Measurements from ENCODE around the gene LPAR5. TPM values are rescaled to one million over a fixed set of nuclear protein-coding genes. Genes with fewer than 3 reads are reported as not detected.

Gene LPAR5
- total RNA-seq = 0.21 TPM

DNA sequence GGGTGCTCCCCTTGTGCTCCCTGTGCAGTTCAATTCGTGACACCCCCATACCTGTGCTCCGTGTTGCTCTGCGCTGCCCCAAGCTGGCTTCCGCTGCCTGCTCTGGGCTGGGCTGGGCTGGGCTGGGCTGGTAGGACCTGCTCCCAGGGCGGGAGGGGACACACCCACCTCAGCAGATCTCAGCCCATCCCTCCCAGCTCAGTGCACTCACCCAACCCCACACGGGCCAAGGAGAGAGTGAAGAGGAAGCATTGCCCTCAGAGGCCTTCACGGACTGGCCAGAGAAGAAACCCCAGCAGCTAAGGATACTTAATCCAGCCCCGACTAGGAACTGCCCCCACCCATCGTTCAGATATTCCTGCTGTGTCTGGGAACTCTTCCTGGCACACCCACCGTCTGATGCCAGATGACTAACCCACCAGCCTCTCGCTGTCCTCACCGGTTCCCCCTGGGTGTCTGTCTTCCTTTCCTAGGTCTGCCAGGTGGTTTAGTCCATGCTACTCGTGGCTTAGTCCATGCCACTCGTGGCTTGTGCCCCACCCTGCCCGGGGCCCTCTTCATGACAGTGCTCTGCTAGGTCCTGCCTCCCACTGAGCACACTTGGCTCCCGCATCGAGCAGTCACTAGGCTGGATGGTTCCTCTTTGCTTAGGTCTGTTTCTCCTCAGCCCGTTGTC lies at the start of gene LPAR5:
TSS of gene LPAR5 (minus strand) at position 104 of the 676 bp plus-strand sequence. CDS start 14,711 bp downstream, outside the sequence.
- no peak for DNase-seq (ENCODE audit: low spot score in 2 of 2)
- Histone ChIP-seq H3K4me3 (no peak within 1 kb of the TSS), H3K9me3 (no peaks in the 10 kb centered on the region), H3K4me1 (no peaks in the 10 kb centered on the region), H3K27ac (peak within 1 kb of the TSS in 1 of 2 donors; percentile 10), H3K36me3 (no peaks in the 10 kb centered on the region), H3K27me3 (no peaks in the 10 kb centered on the region)
- TF ChIP-seq, protein P1, sequence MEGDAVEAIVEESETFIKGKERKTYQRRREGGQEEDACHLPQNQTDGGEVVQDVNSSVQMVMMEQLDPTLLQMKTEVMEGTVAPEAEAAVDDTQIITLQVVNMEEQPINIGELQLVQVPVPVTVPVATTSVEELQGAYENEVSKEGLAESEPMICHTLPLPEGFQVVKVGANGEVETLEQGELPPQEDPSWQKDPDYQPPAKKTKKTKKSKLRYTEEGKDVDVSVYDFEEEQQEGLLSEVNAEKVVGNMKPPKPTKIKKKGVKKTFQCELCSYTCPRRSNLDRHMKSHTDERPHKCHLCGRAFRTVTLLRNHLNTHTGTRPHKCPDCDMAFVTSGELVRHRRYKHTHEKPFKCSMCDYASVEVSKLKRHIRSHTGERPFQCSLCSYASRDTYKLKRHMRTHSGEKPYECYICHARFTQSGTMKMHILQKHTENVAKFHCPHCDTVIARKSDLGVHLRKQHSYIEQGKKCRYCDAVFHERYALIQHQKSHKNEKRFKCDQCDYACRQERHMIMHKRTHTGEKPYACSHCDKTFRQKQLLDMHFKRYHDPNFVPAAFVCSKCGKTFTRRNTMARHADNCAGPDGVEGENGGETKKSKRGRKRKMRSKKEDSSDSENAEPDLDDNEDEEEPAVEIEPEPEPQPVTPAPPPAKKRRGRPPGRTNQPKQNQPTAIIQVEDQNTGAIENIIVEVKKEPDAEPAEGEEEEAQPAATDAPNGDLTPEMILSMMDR (IDR thresholded peaks at IDR 0.05) = no peak
- intact Hi-C loops (cut with DNase I) = no loop called here

DNA sequence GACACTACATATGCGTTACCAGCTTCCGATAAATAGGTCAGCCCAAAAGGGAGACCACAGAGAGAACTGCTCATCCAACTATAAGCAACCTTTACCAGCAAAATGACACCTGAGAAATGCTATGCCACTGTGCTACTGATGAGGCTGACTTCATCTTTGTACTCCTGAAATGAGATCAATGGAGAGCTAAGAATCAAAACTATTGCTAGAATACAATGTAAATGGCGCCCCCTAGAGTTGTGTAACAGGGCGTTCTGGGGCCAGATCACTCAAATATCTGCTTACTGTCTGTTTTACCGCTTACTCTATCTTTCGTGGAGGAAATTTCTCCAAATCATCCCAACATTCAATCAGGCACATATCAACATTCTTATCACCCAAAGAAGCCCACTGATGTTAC lies 48.9 kb upstream of the LPAR5 start:
- H3K36me3 ChIP-seq = peaks cover 12 to 15% of the 10 kb centered on the region in 2 donors
- peaks cover 9 to 20% of the 10 kb centered on the region in 2 donors for H3K4me1 ChIP-seq
- DNase-seq (ENCODE audit: low spot score in 2 of 2) = no peak
- intact Hi-C loops (cut with DNase I) = loop anchor here (5.0 kb wide), 1 partner anchor 143 kb away; the partner anchor contains the start of gene P3H3
- no peaks in the 10 kb centered on the region for H3K27me3 ChIP-seq
- no peak overlapping the region for H3K27ac ChIP-seq
- H3K9me3 ChIP-seq = no peaks in the 10 kb centered on the region
- TF ChIP-seq, protein P1 (IDR thresholded peaks at IDR 0.05) = peak; percentile 7 to 44 (median 12)
- no peak overlapping the region for H3K4me3 ChIP-seq

DNA sequence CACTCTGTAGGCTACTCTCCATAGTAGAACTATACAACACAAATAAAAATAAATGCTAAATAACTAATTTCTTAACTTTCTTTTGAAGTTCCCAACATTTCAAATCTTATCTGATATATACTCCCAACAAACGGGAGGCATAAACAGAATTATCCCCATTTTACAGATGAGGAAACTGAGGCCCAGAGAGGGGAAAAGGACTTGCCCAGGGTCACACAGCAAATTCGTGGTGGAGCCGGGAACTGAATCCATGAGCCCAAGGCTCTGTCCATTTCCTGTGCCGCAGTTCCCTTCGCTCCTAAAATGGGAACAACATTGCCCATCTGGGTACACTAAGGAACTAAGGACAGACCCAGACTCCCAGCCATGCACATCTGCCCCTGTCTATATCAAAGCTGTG lies 41.2 kb upstream of the LPAR5 start:
- Histone ChIP-seq H3K27me3 (no peaks in the 10 kb centered on the region), H3K4me3 (no peak overlapping the region), H3K27ac (no peak overlapping the region), H3K4me1 (no peaks in the 10 kb centered on the region), H3K9me3 (no peaks in the 10 kb centered on the region), H3K36me3 (peaks cover 78 to 84% of the 10 kb centered on the region in 2 donors)
- TF ChIP-seq, protein P1 (IDR thresholded peaks at IDR 0.05) = no peak
- DNase-seq (ENCODE audit: low spot score in 2 of 2) = no peak
- intact Hi-C loops (cut with DNase I) = no loop called here

DNA sequence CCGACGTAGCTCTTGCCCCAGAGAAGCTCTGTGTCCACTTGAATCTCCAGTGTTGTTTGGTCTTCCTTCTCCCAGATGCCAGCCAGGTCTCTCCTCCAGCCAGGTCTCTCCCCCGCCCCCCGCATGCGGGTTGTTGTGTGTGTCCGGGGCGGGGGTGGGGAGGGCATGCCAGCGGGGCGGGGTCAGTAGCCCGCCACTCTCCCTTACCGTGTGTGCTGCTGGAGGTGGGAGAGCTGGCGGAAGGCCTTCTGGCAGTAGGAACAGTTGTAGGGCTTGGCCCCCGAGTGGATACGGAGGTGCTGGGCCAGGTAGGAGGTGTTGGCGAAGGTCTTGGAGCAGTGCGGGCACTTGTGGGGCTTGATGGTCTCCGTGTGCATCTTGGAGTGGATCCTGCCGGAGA lies 36.4 kb upstream of the LPAR5 start:
- H3K27me3 ChIP-seq = no peaks in the 10 kb centered on the region
- H3K36me3 ChIP-seq = peaks cover 92 to 99% of the 10 kb centered on the region in 2 donors
- no peak overlapping the region for H3K4me3 ChIP-seq
- TF ChIP-seq, protein P1 (IDR thresholded peaks at IDR 0.05) = no peak
- no peaks in the 10 kb centered on the region for H3K4me1 ChIP-seq
- H3K27ac ChIP-seq = no peak overlapping the region
- DNase-seq (ENCODE audit: low spot score in 2 of 2) = no peak
- intact Hi-C loops (cut with DNase I) = no loop called here
- H3K9me3 ChIP-seq = no peaks in the 10 kb centered on the region

DNA sequence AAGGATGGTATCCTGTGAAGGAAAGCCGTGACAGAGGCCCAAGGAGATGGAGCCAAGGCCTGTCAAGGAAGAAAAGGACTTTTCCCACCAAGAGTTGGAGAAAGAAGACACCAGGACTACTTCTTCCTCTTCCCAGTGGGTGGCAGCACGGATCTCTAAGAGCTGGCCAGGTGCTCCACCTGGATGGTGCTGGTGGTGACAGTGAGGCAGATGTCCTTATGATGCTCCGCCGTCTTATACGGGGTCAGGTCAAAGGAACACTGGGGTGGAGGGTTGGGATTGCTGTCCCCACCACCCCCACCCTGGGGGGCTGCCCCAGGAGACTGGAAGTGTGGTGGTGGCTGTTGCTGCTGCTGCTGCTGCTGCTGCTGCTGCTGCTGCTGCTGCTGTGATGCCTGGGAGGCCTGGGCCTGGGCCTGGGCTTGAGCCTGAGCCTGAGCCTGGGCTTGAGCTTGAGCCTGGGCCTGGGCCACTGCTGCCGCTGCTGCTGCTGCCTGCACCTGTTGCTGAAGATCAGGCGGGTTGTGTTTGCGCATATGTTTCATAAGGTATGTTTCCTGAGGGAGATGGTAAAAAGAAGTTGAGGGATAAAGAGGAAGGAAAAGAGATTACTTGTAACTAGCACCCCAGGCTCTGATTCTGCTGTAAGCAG lies 31.9 kb upstream of the LPAR5 start:
- Histone ChIP-seq H3K36me3 (peaks cover 58 to 61% of the 10 kb centered on the region in 2 donors), H3K4me1 (no peaks in the 10 kb centered on the region), H3K9me3 (no peaks in the 10 kb centered on the region), H3K4me3 (no peak overlapping the region), H3K27ac (no peak overlapping the region), H3K27me3 (no peaks in the 10 kb centered on the region)
- intact Hi-C loops (cut with DNase I) = loop anchor here (10.0 kb wide), 1 partner anchor 173 kb away; the partner anchor contains the start of genes MRPL51 and NCAPD2
- no peak for DNase-seq (ENCODE audit: low spot score in 2 of 2)
- TF ChIP-seq, protein P1 (IDR thresholded peaks at IDR 0.05) = no peak

All from ascending aorta (tissue), 2 donors.